Measurements from ENCODE around the gene HDGFL1. TPM values are rescaled to one million over a fixed set of nuclear protein-coding genes. Genes with fewer than 3 reads are reported as not detected.

The HDGFL1 gene
- total and polyA plus RNA-seq, 2 of the 8 experiments (the other 6 are each of a cell fraction or from before 2014, with no cell fraction given) = not detected

GRCh38 chr6:22596011-22596410 is 26.6 kb downstream of the HDGFL1 start:
- H3K4me1 ChIP-seq (replicated peaks in 1 of 4; ENCODE audit: control insufficient read depth in 3 of 4, insufficient read depth in 4 of 4, low read length in 3 of 4) = no peaks in the 10 kb centered on the region
- no peaks in the 10 kb centered on the region for H4K20me1 ChIP-seq (replicated peaks in 1 of 2; ENCODE audit: control insufficient read depth in 1 of 2, insufficient read depth in 2 of 2, low read length in 2 of 2)
- no peak overlapping the region for H3K4me2 ChIP-seq (ENCODE audit: insufficient read depth in 1 of 2, low read depth in 2 of 2, low read length in 2 of 2)
- no peak overlapping the region for H2BK12ac ChIP-seq (ENCODE audit: low read depth, low read length)
- ChIA-PET POLR2A (ENCODE audit: partially characterized antibody) (no interaction called here), CTCF (ENCODE audit: partially characterized antibody) (no interaction called here)
- no peaks in the 10 kb centered on the region for H3K79me2 ChIP-seq (ENCODE audit: control insufficient read depth in 1 of 2, insufficient read depth in 2 of 2, low read length in 2 of 2)
- H4K8ac ChIP-seq (ENCODE audit: extremely low read depth, insufficient read depth, low read length) = no peak overlapping the region
- H3K79me1 ChIP-seq (ENCODE audit: low read depth, low read length) = no peaks in the 10 kb centered on the region
- TF ChIP-seq SP2 (IDR thresholded peaks at IDR 0.05; ENCODE audit: low read length) (no peak), KDM1A (IDR thresholded peaks at IDR 0.05; ENCODE audit: borderline replicate concordance, low read length) (no peak)
- H2BK20ac ChIP-seq (ENCODE audit: low read length) = no peak overlapping the region
- H3K56ac ChIP-seq (replicated peaks; ENCODE audit: insufficient read length, low read depth, low read length) = no peak overlapping the region
- DNase-seq (ENCODE audit: low read depth in 1 of 2, low spot score in 2 of 2) (no peak), FAIRE-seq (no peak)
- no peaks in the 10 kb centered on the region for H3K23me2 ChIP-seq (ENCODE audit: low read depth, low read length)
- H3K36me3 ChIP-seq (ENCODE audit: control insufficient read depth in 2 of 4, insufficient read depth in 4 of 4, low read length in 3 of 4) = no peaks in the 10 kb centered on the region
- no peak overlapping the region for H2BK120ac ChIP-seq (replicated peaks; ENCODE audit: low read depth, low read length)
- no peak overlapping the region for H2AK5ac ChIP-seq (ENCODE audit: low read depth, low read length)
- H2AFZ ChIP-seq (ENCODE audit: low read length) = no peak overlapping the region
- H3K9ac ChIP-seq (replicated peaks in 1 of 4; ENCODE audit: extremely low read depth in 1 of 4, low read depth in 3 of 4, low read length in 3 of 4) = no peak overlapping the region
- H3K4ac ChIP-seq (replicated peaks; ENCODE audit: insufficient read length, low read depth, low read length) = no peak overlapping the region
- no peak overlapping the region for H2BK5ac ChIP-seq (ENCODE audit: low read depth, low read length)
- no peak overlapping the region for H3K27ac ChIP-seq (ENCODE audit: low read depth, low read length)
- H4K5ac ChIP-seq (ENCODE audit: insufficient read length, low read depth, low read length) = no peak overlapping the region
- H3K9me3 ChIP-seq (ENCODE audit: insufficient read depth in 2 of 2, low read depth in 1 of 2, low read length in 1 of 2) = no peaks in the 10 kb centered on the region
- no peak overlapping the region for H4K91ac ChIP-seq (replicated peaks; ENCODE audit: insufficient read length, low read length)
- peak overlapping the region; percentile 47 for H3K23ac ChIP-seq (ENCODE audit: insufficient read length)
- H3K18ac ChIP-seq (ENCODE audit: extremely low read depth, low read length) = no peak overlapping the region
- H2BK15ac ChIP-seq (ENCODE audit: low read length) = no peak overlapping the region
- no peak overlapping the region for H3K14ac ChIP-seq (ENCODE audit: insufficient read length)
- H3K4me3 ChIP-seq (ENCODE audit: extremely low read depth in 1 of 4, insufficient read depth in 2 of 4, low read depth in 3 of 4, low read length in 4 of 4) = no peak overlapping the region
- H3K27me3 ChIP-seq (replicated peaks in 1 of 4; ENCODE audit: control insufficient read depth in 3 of 4, extremely low read depth in 1 of 4, insufficient read depth in 3 of 4, low read length in 3 of 4) = no peaks in the 10 kb centered on the region

Data from H1 (cell line).